Measurements from ENCODE around the gene NCKAP5. TPM values are rescaled to one million over a fixed set of nuclear protein-coding genes. Genes with fewer than 3 reads are reported as not detected.

The NCKAP5 gene
- total RNA-seq, 1 experiment from 2014 or later, result not detected

DNA sequence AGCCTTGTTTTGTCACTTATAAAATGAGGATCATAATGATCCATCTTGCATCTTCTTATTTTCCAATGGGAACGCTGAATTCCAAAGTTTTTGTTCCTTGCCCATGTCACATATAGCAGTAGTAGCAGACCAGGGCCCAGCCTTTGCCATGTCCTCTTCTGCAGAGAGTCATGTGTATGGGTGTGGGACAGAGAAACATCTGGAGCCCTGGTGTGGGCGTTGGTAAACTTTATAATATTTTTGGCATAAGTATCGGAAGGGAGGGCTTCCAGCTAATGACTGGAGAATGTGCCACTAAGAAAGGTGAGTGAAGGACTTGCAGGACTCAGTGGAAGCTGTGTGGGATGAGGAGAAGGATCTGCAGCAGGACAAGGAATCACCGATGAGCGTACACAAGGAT lies 157.2 kb downstream of the NCKAP5 start:
- Mint-ChIP-seq H3K27ac (ENCODE audit: low read depth, unreplicated experiment) (no peak overlapping the region), H3K9me3 (ENCODE audit: unreplicated experiment) (no peaks in the 10 kb centered on the region), H3K27me3 (ENCODE audit: insufficient read depth, unreplicated experiment) (no peaks in the 10 kb centered on the region), H3K4me3 (ENCODE audit: unreplicated experiment) (no peak overlapping the region), H3K36me3 (ENCODE audit: insufficient read depth, unreplicated experiment) (no peaks in the 10 kb centered on the region), H3K4me1 (ENCODE audit: insufficient read depth, unreplicated experiment) (peaks cover 16% of the 10 kb centered on the region)
- DNase-seq (ENCODE audit: unreplicated experiment), result no peak
- BruUV-seq (replicated peaks), result no TSS peak
- TF ChIP-seq, protein P1, sequence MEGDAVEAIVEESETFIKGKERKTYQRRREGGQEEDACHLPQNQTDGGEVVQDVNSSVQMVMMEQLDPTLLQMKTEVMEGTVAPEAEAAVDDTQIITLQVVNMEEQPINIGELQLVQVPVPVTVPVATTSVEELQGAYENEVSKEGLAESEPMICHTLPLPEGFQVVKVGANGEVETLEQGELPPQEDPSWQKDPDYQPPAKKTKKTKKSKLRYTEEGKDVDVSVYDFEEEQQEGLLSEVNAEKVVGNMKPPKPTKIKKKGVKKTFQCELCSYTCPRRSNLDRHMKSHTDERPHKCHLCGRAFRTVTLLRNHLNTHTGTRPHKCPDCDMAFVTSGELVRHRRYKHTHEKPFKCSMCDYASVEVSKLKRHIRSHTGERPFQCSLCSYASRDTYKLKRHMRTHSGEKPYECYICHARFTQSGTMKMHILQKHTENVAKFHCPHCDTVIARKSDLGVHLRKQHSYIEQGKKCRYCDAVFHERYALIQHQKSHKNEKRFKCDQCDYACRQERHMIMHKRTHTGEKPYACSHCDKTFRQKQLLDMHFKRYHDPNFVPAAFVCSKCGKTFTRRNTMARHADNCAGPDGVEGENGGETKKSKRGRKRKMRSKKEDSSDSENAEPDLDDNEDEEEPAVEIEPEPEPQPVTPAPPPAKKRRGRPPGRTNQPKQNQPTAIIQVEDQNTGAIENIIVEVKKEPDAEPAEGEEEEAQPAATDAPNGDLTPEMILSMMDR (IDR thresholded peaks at IDR 0.05; ENCODE audit: unreplicated experiment), result no peak
- intact Hi-C loops (cut with micrococcal nuclease), result no loop called here
- CTCF ChIA-PET, result interaction anchor here (0.9 kb wide), 1 partner anchor 11 kb away, joined by 3 read pairs; no protein-coding TSS in a partner anchor
- POLR2A ChIA-PET, result no interaction called here

DNA sequence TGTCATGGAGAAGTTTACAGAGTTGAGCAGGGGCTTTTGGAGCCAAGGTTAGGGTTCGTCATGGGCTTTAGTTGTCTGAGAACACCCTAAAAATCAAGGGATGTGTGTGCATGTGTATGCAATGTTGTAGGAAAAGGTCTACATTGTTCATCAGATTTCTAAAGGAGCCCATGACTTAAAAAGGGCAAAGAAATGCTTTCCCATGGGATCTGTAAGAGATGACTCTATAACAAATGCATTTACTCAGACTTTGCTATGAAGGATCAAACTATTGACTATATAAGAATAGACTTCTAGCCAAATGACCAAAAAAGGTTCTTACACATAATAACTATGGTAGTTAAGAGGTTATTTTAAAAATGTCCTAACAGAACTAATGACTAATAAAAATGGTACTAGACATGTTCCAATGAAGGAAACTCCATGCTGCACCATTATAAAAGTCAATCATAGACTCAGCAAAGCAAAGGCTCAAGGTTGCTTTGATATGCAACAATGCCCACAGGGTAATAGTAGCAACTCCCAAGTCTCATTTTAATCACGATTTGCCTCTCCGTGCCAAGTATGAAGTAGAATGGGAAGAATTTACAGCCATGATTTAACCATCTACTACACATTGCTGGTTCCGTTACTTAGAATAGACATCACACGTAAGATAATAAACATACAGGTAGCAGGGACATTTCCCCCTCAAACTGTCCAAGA lies 158.5 kb downstream of the NCKAP5 start:
- H3K27me3 Mint-ChIP-seq (ENCODE audit: insufficient read depth, unreplicated experiment), result no peaks in the 10 kb centered on the region
- intact Hi-C loops (cut with micrococcal nuclease), result no loop called here
- no peak overlapping the region for H3K27ac Mint-ChIP-seq (ENCODE audit: low read depth, unreplicated experiment)
- DNase-seq (ENCODE audit: unreplicated experiment), result no peak
- TF ChIP-seq, protein P1 (IDR thresholded peaks at IDR 0.05; ENCODE audit: unreplicated experiment), result no peak
- peaks cover 16% of the 10 kb centered on the region for H3K4me1 Mint-ChIP-seq (ENCODE audit: insufficient read depth, unreplicated experiment)
- no peaks in the 10 kb centered on the region for H3K9me3 Mint-ChIP-seq (ENCODE audit: unreplicated experiment)
- no TSS peak for BruUV-seq (replicated peaks)
- no peaks in the 10 kb centered on the region for H3K36me3 Mint-ChIP-seq (ENCODE audit: insufficient read depth, unreplicated experiment)
- ChIA-PET CTCF (no interaction called here), POLR2A (no interaction called here)
- no peak overlapping the region for H3K4me3 Mint-ChIP-seq (ENCODE audit: unreplicated experiment)

DNA sequence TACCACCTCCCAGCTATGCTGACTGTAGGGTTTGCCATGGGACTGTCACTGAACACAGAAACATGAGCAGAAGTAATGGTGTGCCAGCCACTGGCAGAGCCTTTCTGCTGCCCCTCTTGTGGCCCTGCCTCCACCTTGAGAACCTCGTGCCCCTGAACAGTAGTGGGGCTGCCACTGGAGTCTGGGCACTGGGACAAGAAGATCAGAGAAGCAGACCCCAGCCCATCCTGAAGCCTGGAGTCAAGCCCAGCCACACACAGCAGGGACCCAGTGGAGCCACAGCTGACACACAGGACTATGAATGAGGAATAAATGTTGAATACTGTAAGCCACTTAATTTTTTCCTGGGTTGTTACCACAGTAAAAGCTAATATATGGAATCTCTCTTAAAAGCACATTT lies 159.6 kb downstream of the NCKAP5 start:
- TF ChIP-seq, protein P1 (IDR thresholded peaks at IDR 0.05; ENCODE audit: unreplicated experiment), result no peak
- Mint-ChIP-seq H3K27ac (ENCODE audit: low read depth, unreplicated experiment) (no peak overlapping the region), H3K4me3 (ENCODE audit: unreplicated experiment) (no peak overlapping the region), H3K27me3 (ENCODE audit: insufficient read depth, unreplicated experiment) (no peaks in the 10 kb centered on the region), H3K4me1 (ENCODE audit: insufficient read depth, unreplicated experiment) (peaks cover 16% of the 10 kb centered on the region), H3K36me3 (ENCODE audit: insufficient read depth, unreplicated experiment) (no peaks in the 10 kb centered on the region), H3K9me3 (ENCODE audit: unreplicated experiment) (no peaks in the 10 kb centered on the region)
- CTCF ChIA-PET, result no interaction called here
- BruUV-seq (replicated peaks), result no TSS peak
- POLR2A ChIA-PET, result no interaction called here
- intact Hi-C loops (cut with micrococcal nuclease), result no loop called here
- no peak for DNase-seq (ENCODE audit: unreplicated experiment)

DNA sequence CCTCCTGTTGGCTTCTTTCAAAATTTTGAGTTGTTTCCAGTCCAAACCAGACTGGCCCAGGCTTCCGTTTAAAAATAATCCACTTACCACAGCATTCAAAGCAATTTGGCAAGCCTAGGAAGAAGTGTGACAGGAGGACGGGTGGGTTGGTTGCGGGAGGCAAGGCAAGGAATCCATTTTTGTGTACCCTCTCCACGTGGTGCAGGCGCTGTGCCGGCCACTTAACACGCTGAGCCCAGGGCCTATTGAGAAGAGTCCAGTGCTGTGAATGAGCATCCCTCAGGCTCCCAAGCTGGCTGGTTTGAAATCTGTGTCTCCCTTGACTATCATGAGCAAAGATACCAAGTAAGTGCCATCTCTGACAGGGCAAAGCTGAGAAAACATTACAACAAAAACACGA lies 160.9 kb downstream of the NCKAP5 start:
- no TSS peak for BruUV-seq (replicated peaks)
- CTCF ChIA-PET, result no interaction called here
- Mint-ChIP-seq H3K36me3 (ENCODE audit: insufficient read depth, unreplicated experiment) (no peaks in the 10 kb centered on the region), H3K4me1 (ENCODE audit: insufficient read depth, unreplicated experiment) (peaks cover 6% of the 10 kb centered on the region), H3K9me3 (ENCODE audit: unreplicated experiment) (no peaks in the 10 kb centered on the region), H3K27ac (ENCODE audit: low read depth, unreplicated experiment) (no peak overlapping the region), H3K4me3 (ENCODE audit: unreplicated experiment) (no peak overlapping the region), H3K27me3 (ENCODE audit: insufficient read depth, unreplicated experiment) (no peaks in the 10 kb centered on the region)
- TF ChIP-seq, protein P1 (IDR thresholded peaks at IDR 0.05; ENCODE audit: unreplicated experiment), result no peak
- POLR2A ChIA-PET, result no interaction called here
- intact Hi-C loops (cut with micrococcal nuclease), result no loop called here
- DNase-seq (ENCODE audit: unreplicated experiment), result no peak

Data from MCF 10A (cell line).